HEK293 (cell line): ENCODE measurements around the gene RASGEF1B.

ENCODE experiments used
- CTCF ChIA-PET: fragments of 350-600 bp; formaldehyde crosslinking; extraction: SDS; loops from one replicate; lab custom pipeline; 2021; ENCODE audit warnings: antibody characterized with exemption; lab: Yijun Ruan, JAX
- POLR2A ChIA-PET: fragments of 300-600 bp; formaldehyde crosslinking; extraction: SDS; loops from one replicate; lab custom pipeline; 2020; ENCODE audit warnings: antibody characterized with exemption, inconsistent platforms; lab: Yijun Ruan, JAX
- H3K27ac ChIP-seq: fragments of 200-500 bp; sonication (Bioruptor generic); 2 replicates; pipeline ENCODE4 v1.5.1; 2014; ENCODE audit warnings: low read depth, low read length, control low read depth, inconsistent platforms; ENCODE audit errors: extremely low read depth
- H3K36me3 ChIP-seq, 2 experiments: fragments of 200-500 bp in 1 of 2; sonication (Bioruptor generic) in 1 of 2; 1 replicate in 1 of 2; 2 replicates in 1 of 2; pipeline ENCODE4 v1.5.1; 2014 to 2017; ENCODE audit warnings: inconsistent platforms in 2 of 2, low read length in 2 of 2; ENCODE audit not compliant: control insufficient read depth in 2 of 2, insufficient read depth in 1 of 2
- H3K4me1 ChIP-seq: fragments of 200-500 bp; sonication (Bioruptor generic); 2 replicates; pipeline ENCODE4 v1.5.1; 2014; ENCODE audit warnings: mild to moderate bottlenecking, low read length, inconsistent platforms; ENCODE audit not compliant: control insufficient read depth, insufficient read depth
- H3K4me3 ChIP-seq: 2 replicates; pipeline ENCODE4 v1.5.1; 2011; ENCODE audit warnings: low read depth, mild to moderate bottlenecking, control low read depth, low read length, moderate library complexity
- H3K9me3 ChIP-seq: fragments of 200-500 bp; sonication (Bioruptor generic); 2 replicates; pipeline ENCODE4 v1.5.1; 2014; ENCODE audit warnings: low read depth, low read length, inconsistent platforms; ENCODE audit not compliant: control insufficient read depth, insufficient read depth
- ELK4 ChIP-seq: IDR thresholded peaks from 2 replicates; pipeline ENCODE4 v1.6.1; 2011; ENCODE audit warnings: mild to moderate bottlenecking, low read depth, low read length, borderline replicate concordance
- GLIS1 ChIP-seq: fragments of 450-650 bp; formaldehyde crosslinking; IDR thresholded peaks from 2 replicates; pipeline ENCODE4 v1.5.1; 2016; ENCODE audit warnings: missing biosample characterization, missing genetic modification characterization
- HIC1 ChIP-seq: fragments of 450-650 bp; formaldehyde crosslinking; IDR thresholded peaks from 2 replicates; pipeline ENCODE4 v1.5.1; 2016; ENCODE audit warnings: missing biosample characterization, missing genetic modification characterization
- HOXA7 ChIP-seq: sonication (generic); formaldehyde crosslinking; IDR thresholded peaks from 2 replicates; pipeline ENCODE4 v1.8.1; 2022; ENCODE audit warnings: missing genetic modification reagents, borderline replicate concordance
- KLF1 ChIP-seq: fragments of 450-650 bp; formaldehyde crosslinking; IDR thresholded peaks from 2 replicates; pipeline ENCODE4 v1.5.1; 2016; ENCODE audit warnings: missing biosample characterization, missing genetic modification characterization
- KLF9 ChIP-seq: fragments of 450-650 bp; formaldehyde crosslinking; IDR thresholded peaks from 2 replicates; pipeline ENCODE4 v1.5.1; 2016; ENCODE audit warnings: missing biosample characterization, missing genetic modification characterization, low read depth
- PRDM4 ChIP-seq: fragments of 450-650 bp; formaldehyde crosslinking; IDR thresholded peaks from 2 replicates; pipeline ENCODE4 v1.5.1; 2017; ENCODE audit warnings: missing biosample characterization, missing genetic modification characterization
- SCRT1 ChIP-seq: fragments of 450-650 bp; formaldehyde crosslinking; IDR thresholded peaks from 2 replicates; pipeline ENCODE4 v1.5.1; 2016; ENCODE audit warnings: missing biosample characterization, missing genetic modification characterization, borderline replicate concordance
- SP7 ChIP-seq: fragments of 450-650 bp; formaldehyde crosslinking; IDR thresholded peaks from 2 replicates; pipeline ENCODE4 v1.5.1; 2016; ENCODE audit warnings: missing biosample characterization, missing genetic modification characterization
- ZBTB20 ChIP-seq: fragments of 450-650 bp; formaldehyde crosslinking; IDR thresholded peaks from 2 replicates; pipeline ENCODE4 v1.5.1; 2016; ENCODE audit warnings: missing biosample characterization, missing genetic modification characterization
- ZBTB26 ChIP-seq: fragments of 450-650 bp; formaldehyde crosslinking; optimal IDR thresholded peaks from 2 replicates; pipeline ENCODE3; 2016; ENCODE audit warnings: missing biosample characterization, mild to moderate bottlenecking, missing genetic modification characterization
- ZBTB6 ChIP-seq: fragments of 450-650 bp; formaldehyde crosslinking; IDR thresholded peaks from 2 replicates; pipeline ENCODE4 v1.5.1; 2017; ENCODE audit warnings: missing biosample characterization, missing genetic modification characterization
- ZEB2 ChIP-seq: fragments of 450-650 bp; formaldehyde crosslinking; IDR thresholded peaks from 2 replicates; pipeline ENCODE4 v1.5.1; 2016; ENCODE audit warnings: missing biosample characterization, missing genetic modification characterization
- ZFHX2 ChIP-seq: fragments of 450-650 bp; formaldehyde crosslinking; conservative IDR thresholded peaks from 2 replicates; pipeline ENCODE4 v1.5.1; 2016; ENCODE audit warnings: missing biosample characterization, missing genetic modification characterization
- ZNF112 ChIP-seq: fragments of 450-650 bp; formaldehyde crosslinking; IDR thresholded peaks from 2 replicates; pipeline ENCODE4 v1.5.0; 2017; ENCODE audit warnings: missing biosample characterization, missing genetic modification characterization
- ZNF132 ChIP-seq: fragments of 450-650 bp; formaldehyde crosslinking; IDR thresholded peaks from 2 replicates; pipeline ENCODE4 v1.5.1; 2017; ENCODE audit warnings: missing biosample characterization, missing genetic modification characterization, borderline replicate concordance
- ZNF16 ChIP-seq: fragments of 450-650 bp; formaldehyde crosslinking; IDR thresholded peaks from 2 replicates; pipeline ENCODE4 v1.5.1; 2016; ENCODE audit warnings: low read depth, missing biosample characterization, missing genetic modification characterization
- ZNF202 ChIP-seq: fragments of 450-650 bp; formaldehyde crosslinking; IDR thresholded peaks from 2 replicates; pipeline ENCODE4 v1.5.1; 2016; ENCODE audit warnings: missing biosample characterization, missing genetic modification characterization, borderline replicate concordance
- ZNF211 ChIP-seq: fragments of 450-650 bp; formaldehyde crosslinking; IDR thresholded peaks from 2 replicates; pipeline ENCODE4 v1.5.1; 2016; ENCODE audit warnings: low read depth, missing biosample characterization, missing genetic modification characterization
- ZNF23 ChIP-seq: fragments of 450-650 bp; formaldehyde crosslinking; IDR thresholded peaks from 2 replicates; pipeline ENCODE4 v1.5.1; 2016; ENCODE audit warnings: missing biosample characterization, missing genetic modification characterization, borderline replicate concordance
- ZNF341 ChIP-seq: fragments of 450-650 bp; formaldehyde crosslinking; IDR thresholded peaks from 2 replicates; pipeline ENCODE4; 2016; ENCODE audit warnings: low read depth, missing biosample characterization, missing genetic modification characterization
- ZNF560 ChIP-seq: fragments of 450-650 bp; formaldehyde crosslinking; IDR thresholded peaks from 2 replicates; pipeline ENCODE4 v1.5.1; 2017; ENCODE audit warnings: missing biosample characterization, missing genetic modification characterization, borderline replicate concordance
- ZNF571 ChIP-seq: fragments of 450-650 bp; formaldehyde crosslinking; IDR thresholded peaks from 2 replicates; pipeline ENCODE4 v1.5.0; 2017; ENCODE audit warnings: missing biosample characterization, missing genetic modification characterization
- ZNF704 ChIP-seq: fragments of 450-650 bp; formaldehyde crosslinking; IDR thresholded peaks from 2 replicates; pipeline ENCODE4 v1.5.1; 2016; ENCODE audit warnings: missing biosample characterization, missing genetic modification characterization
- ZNF792 ChIP-seq: fragments of 450-650 bp; formaldehyde crosslinking; IDR thresholded peaks from 2 replicates; pipeline ENCODE4 v1.5.1; 2016; ENCODE audit warnings: missing biosample characterization, missing genetic modification characterization
- ZNF830 ChIP-seq: fragments of 450-650 bp; IDR thresholded peaks from 2 replicates; pipeline ENCODE4 v1.5.0; 2018; ENCODE audit warnings: missing biosample characterization, missing genetic modification characterization, low read depth, mild to moderate bottlenecking, moderate library complexity

Gene RASGEF1B

GRCh38 chr4:81440949-81441348 lies 30.8 kb downstream of the RASGEF1B start:
- ChIA-PET POLR2A (no interaction called here), CTCF (no interaction called here)
- TF ChIP-seq KLF1 (no peak), SCRT1 (tag by site-specific recombination) (no peak), ZNF132 (no peak), ZBTB6 (no peak), ZNF23 (tag by site-specific recombination) (no peak), HOXA7 (CRISPR knock-in tag) (no peak), ZBTB26 (tag by site-specific recombination) (no peak), ZNF830 (no peak), ZBTB20 (no peak), ZNF112 (tag by site-specific recombination) (no peak), ZEB2 (tag by site-specific recombination) (no peak), PRDM4 (tag by site-specific recombination) (no peak), GLIS1 (tag by site-specific recombination) (no peak), ZNF704 (no peak), ZNF571 (tag by site-specific recombination) (no peak), KLF9 (tag by site-specific recombination) (no peak)
- TF ChIP-seq, all 188 proteins: peak for 0

GRCh38 chr4:81436941-81437574 lies 34.6 kb downstream of the RASGEF1B start:
- no peaks in the 10 kb centered on the region for H3K9me3 ChIP-seq
- CTCF ChIA-PET, result interaction anchor here (0.6 to 1.0 kb wide), 2 partner anchors 11 to 30 kb away, joined by 3 read pairs; no protein-coding TSS in a partner anchor
- TF ChIP-seq ZNF211, result no peak
- no peak for TF ChIP-seq ZNF792 (tag by site-specific recombination)
- TF ChIP-seq ZNF16 (tag by site-specific recombination), result no peak
- no peak for TF ChIP-seq SP7
- TF ChIP-seq ELK4, result no peak
- no peak for TF ChIP-seq HIC1 (tag by site-specific recombination)
- no peak for TF ChIP-seq ZNF341
- TF ChIP-seq ZFHX2 (tag by site-specific recombination), result no peak
- no peak for TF ChIP-seq ZNF704
- no peak for TF ChIP-seq ZNF560
- TF ChIP-seq ZNF202 (tag by site-specific recombination), result no peak

More at GRCh38 chr4:81440949-81441348, 30.8 kb downstream of the RASGEF1B start:
- Histone ChIP-seq H3K36me3 (peaks cover 17 to 81% of the 10 kb centered on the region in 2 experiments), H3K4me3 (no peak overlapping the region), H3K27ac (no peak overlapping the region), H3K4me1 (no peaks in the 10 kb centered on the region), H3K9me3 (no peaks in the 10 kb centered on the region)

More at GRCh38 chr4:81436941-81437574, 34.6 kb downstream of the RASGEF1B start:
- H3K27ac ChIP-seq, result no peak overlapping the region
- H3K4me1 ChIP-seq, result no peaks in the 10 kb centered on the region
- POLR2A ChIA-PET, result no interaction called here
- H3K36me3 ChIP-seq, result peaks cover 3 to 65% of the 10 kb centered on the region in 2 experiments
- no peak overlapping the region for H3K4me3 ChIP-seq
